OCI-LY1 (cell line): ENCODE data around the gene C6orf141.

ENCODE experiments used
- H2AFZ ChIP-seq: fragments of 200-600 bp; sonication (generic), shearing (Covaris generic); 2 replicates; pipeline ENCODE4 v1.6.0; 2014; ENCODE audit warnings: antibody characterized with exemption, mild to moderate bottlenecking, low read length
- H3F3A ChIP-seq: fragments of 200-600 bp; sonication (generic), shearing (Covaris generic); 2 replicates; pipeline ENCODE4 v1.6.0; 2014; ENCODE audit warnings: mild to moderate bottlenecking, antibody characterized with exemption, low read length, moderate library complexity; ENCODE audit not compliant: insufficient read depth
- H3K27ac ChIP-seq: fragments of 200-600 bp; sonication (generic); 2 replicates; pipeline ENCODE4 v1.5.1; 2014; ENCODE audit warnings: low read length, mixed run types, mild to moderate bottlenecking, low read depth; ENCODE audit not compliant: poor library complexity, severe bottlenecking
- H3K27me3 ChIP-seq: fragments of 200-600 bp; sonication (generic); 2 replicates; pipeline ENCODE4 v1.6.0; 2014; ENCODE audit warnings: antibody characterized with exemption, mild to moderate bottlenecking, low read length, moderate library complexity; ENCODE audit not compliant: insufficient read depth
- H3K36me3 ChIP-seq: fragments of 200-600 bp; sonication (generic); 2 replicates; pipeline ENCODE4 v1.6.1; 2014; ENCODE audit warnings: mild to moderate bottlenecking, antibody characterized with exemption, low read length, moderate library complexity, mixed read lengths; ENCODE audit not compliant: insufficient read depth
- H3K4me1 ChIP-seq: fragments of 200-600 bp; sonication (generic); 2 replicates; pipeline ENCODE4 v1.5.1; 2014; ENCODE audit warnings: mild to moderate bottlenecking, low read length, moderate library complexity; ENCODE audit not compliant: insufficient read depth, severe bottlenecking
- H3K4me2 ChIP-seq: fragments of 200-600 bp; sonication (generic), shearing (Covaris generic); 2 replicates; pipeline ENCODE4 v1.6.1; 2014; ENCODE audit warnings: low read length
- H3K4me3 ChIP-seq: fragments of 200-600 bp; sonication (generic); 2 replicates; pipeline ENCODE4 v1.5.1; 2014; ENCODE audit warnings: low read length, low read depth, mild to moderate bottlenecking, mixed read lengths; ENCODE audit not compliant: poor library complexity, severe bottlenecking
- H3K79me2 ChIP-seq: fragments of 200-600 bp; shearing (Covaris generic); 2 replicates; pipeline ENCODE4 v1.6.1; 2016; ENCODE audit warnings: mixed run types, low read length, mixed read lengths; ENCODE audit not compliant: insufficient read depth
- H3K9ac ChIP-seq: fragments of 200-600 bp; sonication (generic), shearing (Covaris generic); 2 replicates; pipeline ENCODE4 v1.6.1; 2014; ENCODE audit warnings: mild to moderate bottlenecking, low read length, mixed read lengths
- H3K9me2 ChIP-seq: fragments of 200-600 bp; sonication (generic), shearing (Covaris generic); 2 replicates; pipeline ENCODE4 v1.6.1; 2014; ENCODE audit warnings: low read depth, mild to moderate bottlenecking, low read length, mixed read lengths
- H3K9me3 ChIP-seq: fragments of 200-600 bp; shearing (Covaris generic); 2 replicates; pipeline ENCODE4 v1.6.1; 2014; ENCODE audit warnings: low read length, mixed read lengths
- H4K20me1 ChIP-seq: fragments of 200-600 bp; sonication (generic), shearing (Covaris generic); 2 replicates; pipeline ENCODE4 v1.6.0; 2016; ENCODE audit warnings: mild to moderate bottlenecking, low read length; ENCODE audit not compliant: insufficient read depth
- EZH2 ChIP-seq: fragments of 200-600 bp; sonication (generic), shearing (Covaris generic); IDR thresholded peaks from 2 replicates; pipeline ENCODE4 v1.8.0; 2017; ENCODE audit warnings: borderline replicate concordance, mixed run types, mild to moderate bottlenecking, antibody characterized with exemption, low read length, moderate library complexity, mixed read lengths
- TF ChIP-seq, protein P1 (sequence below): fragments of 200-600 bp; sonication (generic), shearing (Covaris generic); IDR thresholded peaks from 2 replicates; pipeline ENCODE4 v1.5.1; 2017; ENCODE audit warnings: mild to moderate bottlenecking, antibody characterized with exemption, low read length, moderate library complexity, mixed read lengths

The C6orf141 gene

DNA sequence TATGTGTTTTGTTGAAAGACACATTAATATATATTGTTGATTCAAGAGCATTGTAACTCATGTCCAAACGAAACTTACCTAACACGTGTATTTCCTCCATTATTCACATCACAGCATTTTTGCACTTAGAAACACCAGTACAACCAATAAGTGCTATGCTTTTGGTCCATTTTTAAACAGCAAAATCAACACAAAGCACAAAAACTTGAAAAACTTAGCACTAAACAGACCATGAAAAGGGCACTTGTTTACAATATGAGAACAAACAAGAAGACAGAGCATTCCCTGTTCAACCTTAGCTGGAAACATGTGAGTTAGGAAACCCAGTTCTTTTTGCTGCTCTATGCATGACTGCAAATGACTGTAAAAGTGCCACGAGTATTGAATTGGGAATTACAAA is 41.1 kb upstream of the C6orf141 start:
- TF ChIP-seq, protein P1, sequence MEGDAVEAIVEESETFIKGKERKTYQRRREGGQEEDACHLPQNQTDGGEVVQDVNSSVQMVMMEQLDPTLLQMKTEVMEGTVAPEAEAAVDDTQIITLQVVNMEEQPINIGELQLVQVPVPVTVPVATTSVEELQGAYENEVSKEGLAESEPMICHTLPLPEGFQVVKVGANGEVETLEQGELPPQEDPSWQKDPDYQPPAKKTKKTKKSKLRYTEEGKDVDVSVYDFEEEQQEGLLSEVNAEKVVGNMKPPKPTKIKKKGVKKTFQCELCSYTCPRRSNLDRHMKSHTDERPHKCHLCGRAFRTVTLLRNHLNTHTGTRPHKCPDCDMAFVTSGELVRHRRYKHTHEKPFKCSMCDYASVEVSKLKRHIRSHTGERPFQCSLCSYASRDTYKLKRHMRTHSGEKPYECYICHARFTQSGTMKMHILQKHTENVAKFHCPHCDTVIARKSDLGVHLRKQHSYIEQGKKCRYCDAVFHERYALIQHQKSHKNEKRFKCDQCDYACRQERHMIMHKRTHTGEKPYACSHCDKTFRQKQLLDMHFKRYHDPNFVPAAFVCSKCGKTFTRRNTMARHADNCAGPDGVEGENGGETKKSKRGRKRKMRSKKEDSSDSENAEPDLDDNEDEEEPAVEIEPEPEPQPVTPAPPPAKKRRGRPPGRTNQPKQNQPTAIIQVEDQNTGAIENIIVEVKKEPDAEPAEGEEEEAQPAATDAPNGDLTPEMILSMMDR: no peak
- TF ChIP-seq EZH2: no peak
- H3K4me3 ChIP-seq: no peak overlapping the region
- no peaks in the 10 kb centered on the region for H4K20me1 ChIP-seq
- no peaks in the 10 kb centered on the region for H3K4me1 ChIP-seq
- no peaks in the 10 kb centered on the region for H3K9me2 ChIP-seq
- H3K79me2 ChIP-seq: no peaks in the 10 kb centered on the region
- no peaks in the 10 kb centered on the region for H3K27me3 ChIP-seq
- no peaks in the 10 kb centered on the region for H3K36me3 ChIP-seq
- no peak overlapping the region for H3K27ac ChIP-seq
- no peak overlapping the region for H3K4me2 ChIP-seq
- no peaks in the 10 kb centered on the region for H3F3A ChIP-seq
- no peaks in the 10 kb centered on the region for H3K9me3 ChIP-seq
- H2AFZ ChIP-seq: no peak overlapping the region
- H3K9ac ChIP-seq: no peak overlapping the region

DNA sequence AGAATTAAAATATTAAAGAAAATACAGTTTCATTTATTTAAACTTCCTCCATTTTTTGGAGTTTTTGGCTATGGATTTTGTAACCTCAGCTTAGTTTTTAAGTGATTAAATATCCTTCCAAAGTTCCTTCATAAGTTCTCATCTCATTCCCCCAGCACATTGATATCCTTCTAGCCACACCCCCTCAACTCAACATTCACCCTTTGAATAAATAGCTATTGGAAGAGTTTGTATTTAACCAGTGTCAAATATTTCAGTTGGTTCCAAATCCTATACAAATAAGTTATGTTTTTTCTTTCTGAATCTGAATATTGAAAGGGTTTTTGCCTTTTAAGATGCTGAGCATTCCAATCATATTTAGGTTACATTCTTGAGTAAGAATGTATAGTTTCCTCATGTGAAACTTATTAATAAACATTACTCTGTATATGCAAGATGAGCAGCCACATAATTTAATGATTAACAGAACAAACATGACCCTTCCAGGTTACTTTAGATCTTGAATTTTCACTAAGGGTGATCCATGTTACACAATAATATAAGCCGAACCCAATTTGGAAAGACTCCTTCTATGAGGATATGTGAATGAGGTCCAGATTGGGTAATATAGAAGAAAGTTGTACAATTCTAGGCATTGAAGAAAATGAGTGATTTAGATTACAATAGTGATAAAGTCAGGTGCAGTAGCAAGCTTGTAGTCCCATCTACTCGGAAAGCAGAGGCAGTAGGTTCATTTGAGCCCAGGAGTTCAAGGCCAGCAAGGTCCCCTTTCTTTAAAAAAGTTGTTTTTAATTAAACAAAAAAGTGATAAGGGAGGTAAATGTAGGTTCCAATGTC is 37.1 kb upstream of the C6orf141 start:
- H3K9me2 ChIP-seq: no peaks in the 10 kb centered on the region
- H3K9ac ChIP-seq: no peak overlapping the region
- H3K27me3 ChIP-seq: no peaks in the 10 kb centered on the region
- no peaks in the 10 kb centered on the region for H3K9me3 ChIP-seq
- no peak overlapping the region for H2AFZ ChIP-seq
- H3K27ac ChIP-seq: no peak overlapping the region
- no peak for TF ChIP-seq EZH2
- TF ChIP-seq, protein P1: no peak
- no peaks in the 10 kb centered on the region for H4K20me1 ChIP-seq
- no peaks in the 10 kb centered on the region for H3F3A ChIP-seq
- H3K36me3 ChIP-seq: no peaks in the 10 kb centered on the region
- no peak overlapping the region for H3K4me3 ChIP-seq
- no peaks in the 10 kb centered on the region for H3K4me1 ChIP-seq
- H3K4me2 ChIP-seq: no peak overlapping the region
- H3K79me2 ChIP-seq: no peaks in the 10 kb centered on the region

- H3K9me2 ChIP-seq: no peaks in the 10 kb centered on the region
- no peaks in the 10 kb centered on the region for H3K36me3 ChIP-seq
- no peaks in the 10 kb centered on the region for H3K4me1 ChIP-seq
- H3K79me2 ChIP-seq: no peaks in the 10 kb centered on the region
- no peak overlapping the region for H3K4me3 ChIP-seq
- no peak overlapping the region for H3K9ac ChIP-seq
- H3K27me3 ChIP-seq: no peaks in the 10 kb centered on the region
- no peak for TF ChIP-seq EZH2
- H3K27ac ChIP-seq: no peak overlapping the region
- no peaks in the 10 kb centered on the region for H3F3A ChIP-seq
- H2AFZ ChIP-seq: no peak overlapping the region
- no peaks in the 10 kb centered on the region for H3K9me3 ChIP-seq
- H4K20me1 ChIP-seq: no peaks in the 10 kb centered on the region
- H3K4me2 ChIP-seq: no peak overlapping the region
Measured at GRCh38 chr6:49514571-49515484, 35.6 kb upstream of the C6orf141 start.
